Measurements from ENCODE around the gene TSPAN9. TPM values are rescaled to one million over a fixed set of nuclear protein-coding genes. Genes with fewer than 3 reads are reported as not detected.

Gene TSPAN9
- total RNA-seq, 1 donor from 2014 or later, result 81.2 TPM

DNA sequence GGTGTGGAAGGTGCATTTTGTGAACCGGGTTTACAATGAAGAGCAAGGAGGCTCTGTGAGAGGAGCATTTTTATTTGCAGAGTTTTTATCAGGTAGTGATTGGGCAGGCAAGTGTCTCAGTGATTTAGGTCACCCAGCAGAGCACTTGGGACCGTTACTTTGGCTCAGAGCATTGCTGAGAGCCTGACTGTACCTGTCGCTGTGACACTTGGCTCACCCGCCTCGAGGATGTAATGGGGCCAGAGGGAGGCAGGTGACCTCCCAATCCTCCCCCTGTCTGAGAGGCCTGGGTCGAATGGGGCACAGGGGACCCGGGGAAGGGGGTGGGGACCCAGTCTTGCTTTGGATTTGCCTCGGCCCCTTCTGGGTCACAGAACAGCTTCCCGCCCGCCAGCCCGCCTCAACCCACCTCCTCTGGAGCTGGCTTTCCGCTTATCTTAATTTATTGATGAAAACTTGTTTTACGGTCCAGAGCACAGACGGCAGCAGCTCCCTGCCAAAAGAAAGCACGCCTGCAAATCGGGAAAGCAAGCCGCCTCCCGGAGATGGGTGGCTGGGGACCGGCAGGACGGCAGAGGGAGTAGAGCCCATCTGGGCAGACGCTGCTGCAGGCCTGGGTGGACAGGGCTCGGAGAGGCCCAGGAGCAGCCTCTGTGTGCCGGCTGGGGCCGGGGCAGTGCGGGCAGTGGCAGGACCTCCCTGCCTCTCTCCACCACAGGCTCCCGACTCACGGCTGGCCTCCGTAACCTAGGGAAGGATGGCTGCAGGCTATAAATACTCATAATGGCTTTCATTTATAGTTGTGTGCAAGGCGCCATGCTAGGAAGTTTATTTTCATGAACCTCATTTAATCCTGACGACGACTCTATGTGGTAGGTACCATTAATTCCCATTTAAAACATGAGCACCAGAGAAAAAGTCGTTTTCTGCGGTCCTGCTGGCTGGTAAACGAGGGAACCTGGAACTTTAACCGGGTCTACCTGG lies 187.1 kb downstream of the TSPAN9 start:
- Histone ChIP-seq H3K4me3 (no peak overlapping the region), H3K27me3 (no peaks in the 10 kb centered on the region), H3K36me3 (no peaks in the 10 kb centered on the region), H3K9me3 (no peaks in the 10 kb centered on the region), H3K4me1 (peaks cover 6% of the 10 kb centered on the region), H3K27ac (no peak overlapping the region)
- DNase-seq, result no peak
- TF ChIP-seq, protein P1, sequence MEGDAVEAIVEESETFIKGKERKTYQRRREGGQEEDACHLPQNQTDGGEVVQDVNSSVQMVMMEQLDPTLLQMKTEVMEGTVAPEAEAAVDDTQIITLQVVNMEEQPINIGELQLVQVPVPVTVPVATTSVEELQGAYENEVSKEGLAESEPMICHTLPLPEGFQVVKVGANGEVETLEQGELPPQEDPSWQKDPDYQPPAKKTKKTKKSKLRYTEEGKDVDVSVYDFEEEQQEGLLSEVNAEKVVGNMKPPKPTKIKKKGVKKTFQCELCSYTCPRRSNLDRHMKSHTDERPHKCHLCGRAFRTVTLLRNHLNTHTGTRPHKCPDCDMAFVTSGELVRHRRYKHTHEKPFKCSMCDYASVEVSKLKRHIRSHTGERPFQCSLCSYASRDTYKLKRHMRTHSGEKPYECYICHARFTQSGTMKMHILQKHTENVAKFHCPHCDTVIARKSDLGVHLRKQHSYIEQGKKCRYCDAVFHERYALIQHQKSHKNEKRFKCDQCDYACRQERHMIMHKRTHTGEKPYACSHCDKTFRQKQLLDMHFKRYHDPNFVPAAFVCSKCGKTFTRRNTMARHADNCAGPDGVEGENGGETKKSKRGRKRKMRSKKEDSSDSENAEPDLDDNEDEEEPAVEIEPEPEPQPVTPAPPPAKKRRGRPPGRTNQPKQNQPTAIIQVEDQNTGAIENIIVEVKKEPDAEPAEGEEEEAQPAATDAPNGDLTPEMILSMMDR (IDR thresholded peaks at IDR 0.05), result no peak
- intact Hi-C loops (cut with DNase I), result no loop called here
- ATAC-seq, result no peak

DNA sequence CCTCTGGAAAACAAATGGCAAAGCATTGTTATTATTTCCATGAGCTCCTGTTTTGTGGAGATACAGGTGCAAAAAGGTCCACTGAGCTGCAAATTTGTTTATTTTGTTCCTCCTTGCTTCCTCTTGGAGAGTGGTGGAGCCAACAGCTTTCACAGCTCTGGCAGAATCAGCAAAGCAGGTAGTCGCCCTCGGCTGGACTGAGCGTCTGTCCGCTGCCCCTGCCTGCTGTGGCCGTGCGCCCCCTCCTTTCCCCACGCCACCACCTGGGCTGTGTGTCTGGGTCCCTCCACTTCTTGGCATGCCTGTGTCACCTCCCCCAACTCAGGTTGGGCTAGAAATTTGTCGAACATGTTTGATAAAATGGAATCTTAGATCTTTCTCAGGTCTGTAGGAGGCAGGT lies 188.2 kb downstream of the TSPAN9 start:
- intact Hi-C loops (cut with DNase I), result no loop called here
- Histone ChIP-seq H3K27ac (no peak overlapping the region), H3K9me3 (no peaks in the 10 kb centered on the region), H3K36me3 (no peaks in the 10 kb centered on the region), H3K4me1 (peaks cover 6% of the 10 kb centered on the region), H3K4me3 (no peak overlapping the region), H3K27me3 (no peaks in the 10 kb centered on the region)
- ATAC-seq (no peak), DNase-seq (no peak)
- TF ChIP-seq, protein P1 (IDR thresholded peaks at IDR 0.05), result no peak

DNA sequence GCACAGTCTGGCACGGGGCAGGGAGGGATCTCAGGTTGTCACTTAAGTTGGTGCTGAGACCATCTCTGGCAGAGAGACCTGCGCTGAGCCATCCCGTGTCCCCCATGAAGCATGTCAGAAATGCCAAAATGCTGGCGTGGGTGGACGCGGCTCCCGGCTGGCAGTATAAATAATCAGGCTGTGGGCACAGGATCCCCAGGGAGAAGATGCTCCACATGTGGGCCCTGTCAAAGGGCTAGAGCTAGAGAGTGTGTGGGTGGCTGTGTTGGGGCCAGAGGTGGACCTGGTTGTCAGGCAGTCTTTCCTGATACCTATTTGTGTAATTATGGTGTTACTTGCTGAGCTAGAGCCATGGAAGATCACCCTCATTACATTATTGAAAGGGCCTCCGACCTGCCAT lies 189.5 kb downstream of the TSPAN9 start:
- Histone ChIP-seq H3K36me3 (no peaks in the 10 kb centered on the region), H3K9me3 (no peaks in the 10 kb centered on the region), H3K4me1 (peaks cover 6% of the 10 kb centered on the region), H3K27ac (no peak overlapping the region), H3K27me3 (no peaks in the 10 kb centered on the region), H3K4me3 (no peak overlapping the region)
- TF ChIP-seq, protein P1 (IDR thresholded peaks at IDR 0.05), result no peak
- intact Hi-C loops (cut with DNase I), result no loop called here
- DNase-seq (no peak), ATAC-seq (no peak)

DNA sequence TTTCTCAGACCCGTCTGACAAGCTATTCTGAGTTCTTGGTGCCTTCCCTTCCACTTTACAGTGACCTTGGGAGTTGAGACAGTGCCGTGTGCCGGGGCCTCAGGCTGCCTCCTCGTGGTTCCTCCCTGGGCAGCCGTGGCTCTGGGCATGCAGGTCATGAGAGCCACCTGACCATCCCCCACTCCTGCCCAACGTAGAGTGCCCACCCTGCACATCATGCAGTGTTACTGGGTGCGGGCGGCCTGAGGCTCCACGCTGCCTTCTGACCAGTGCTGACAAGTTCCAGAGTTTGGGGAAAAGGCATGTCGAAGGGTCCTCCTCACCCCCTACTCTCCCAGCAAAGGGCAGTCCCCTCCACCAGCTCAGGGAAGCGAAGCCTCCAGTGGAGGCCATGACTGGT lies 190.5 kb downstream of the TSPAN9 start:
- Histone ChIP-seq H3K9me3 (no peaks in the 10 kb centered on the region), H3K27me3 (no peaks in the 10 kb centered on the region), H3K27ac (no peak overlapping the region), H3K4me1 (peaks cover 3% of the 10 kb centered on the region), H3K36me3 (no peaks in the 10 kb centered on the region), H3K4me3 (no peak overlapping the region)
- intact Hi-C loops (cut with DNase I), result no loop called here
- no peak for DNase-seq
- TF ChIP-seq, protein P1 (IDR thresholded peaks at IDR 0.05), result no peak
- no peak for ATAC-seq

DNA sequence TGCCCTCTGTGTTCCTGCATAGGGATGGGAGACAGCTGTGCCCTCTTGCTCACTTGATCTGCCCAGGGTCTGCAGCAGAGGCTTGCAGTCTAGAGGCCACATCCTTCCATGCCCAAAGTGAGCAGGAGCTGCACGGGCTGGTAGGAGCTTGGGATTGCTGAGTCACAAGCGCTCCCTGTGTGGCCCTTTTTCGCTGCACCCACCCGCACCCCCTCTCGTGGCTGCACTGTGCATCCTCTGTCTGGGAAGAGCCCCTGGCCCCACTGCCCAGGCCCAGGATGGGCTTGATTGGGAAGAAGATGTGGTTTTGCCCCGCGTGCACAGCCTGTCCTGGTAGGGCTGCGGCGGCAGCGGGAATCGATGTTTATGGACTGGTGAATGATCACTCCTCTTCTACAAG lies 192.4 kb downstream of the TSPAN9 start:
- DNase-seq (no peak), ATAC-seq (no peak)
- no peak overlapping the region for H3K4me3 ChIP-seq
- H3K4me1 ChIP-seq, result no peaks in the 10 kb centered on the region
- intact Hi-C loops (cut with DNase I), result no loop called here
- H3K27ac ChIP-seq, result no peak overlapping the region
- no peaks in the 10 kb centered on the region for H3K36me3 ChIP-seq
- no peaks in the 10 kb centered on the region for H3K27me3 ChIP-seq
- H3K9me3 ChIP-seq, result no peaks in the 10 kb centered on the region
- TF ChIP-seq, protein P1 (IDR thresholded peaks at IDR 0.05), result no peak

Measured in upper lobe of right lung (tissue), 1 donor.